ENCODE measurements around the gene A2M.

The A2M gene

GRCh38 chr12:9040484-9041186, 75.1 kb downstream of the A2M start:
- DNase-seq (ENCODE audit: low read depth, low spot score): no peak

GRCh38 chr12:9039397-9039977, 76.2 kb downstream of the A2M start:
- DNase-seq (ENCODE audit: low read depth, low spot score): peak; percentile 7

DNA sequence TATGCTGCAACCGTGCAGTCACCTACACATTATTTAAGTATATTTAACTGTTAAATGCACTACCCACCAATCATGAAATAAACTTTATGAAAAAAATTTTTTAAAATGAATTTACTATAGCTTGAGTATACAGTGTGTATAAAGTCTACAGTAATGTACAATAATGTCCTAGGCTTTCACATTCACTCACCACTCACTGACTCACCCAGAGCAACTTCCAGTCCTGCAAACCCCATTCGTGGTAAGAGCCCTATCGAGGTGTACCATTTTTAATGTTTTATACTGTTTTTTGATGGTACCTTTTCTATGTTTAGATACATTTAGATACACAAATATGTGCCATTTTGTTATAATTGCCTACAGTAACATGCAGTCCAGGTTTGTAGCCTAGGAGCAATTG, 78.3 kb downstream of the A2M start:
- DNase-seq (ENCODE audit: low read depth, low spot score): no peak

DNA sequence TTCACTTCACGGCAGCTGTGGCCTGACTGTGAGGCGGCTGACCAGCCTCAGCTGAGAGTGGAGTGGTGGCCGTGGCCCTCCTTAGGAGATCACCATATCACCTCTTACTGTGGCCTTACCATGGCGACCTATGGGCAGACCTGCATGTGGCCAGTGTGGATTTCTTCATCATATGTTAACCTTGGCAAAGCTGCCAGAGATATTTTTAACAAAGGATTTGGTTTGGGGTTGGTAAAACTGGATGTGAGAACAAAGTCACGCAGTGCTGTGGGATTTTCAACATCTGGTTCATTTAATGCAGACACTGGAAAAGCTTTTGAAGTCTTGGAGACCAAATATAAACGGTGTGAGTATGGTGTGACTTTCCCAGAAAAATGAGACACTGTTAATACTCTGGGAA, 79.5 kb downstream of the A2M start:
- DNase-seq (ENCODE audit: low read depth, low spot score): no peak

DNA sequence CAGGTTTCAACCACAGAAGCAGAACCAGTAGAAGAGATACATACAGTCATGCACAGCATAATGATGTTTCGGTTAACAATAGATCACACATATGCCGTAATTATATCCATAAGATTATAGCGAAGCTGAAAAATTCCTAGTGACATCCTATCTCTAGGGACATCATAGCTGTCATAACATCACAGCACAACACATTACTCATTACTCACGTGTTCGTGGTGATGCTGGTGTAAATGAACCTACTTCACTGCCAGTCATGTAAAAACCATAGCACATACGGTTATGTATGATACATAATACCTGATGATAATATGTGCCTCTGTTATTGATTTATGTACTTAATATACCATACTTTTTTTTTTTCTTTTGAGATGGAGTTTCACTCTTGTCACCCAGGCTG, 81.6 kb downstream of the A2M start:
- DNase-seq (ENCODE audit: low read depth, low spot score): no peak

DNA sequence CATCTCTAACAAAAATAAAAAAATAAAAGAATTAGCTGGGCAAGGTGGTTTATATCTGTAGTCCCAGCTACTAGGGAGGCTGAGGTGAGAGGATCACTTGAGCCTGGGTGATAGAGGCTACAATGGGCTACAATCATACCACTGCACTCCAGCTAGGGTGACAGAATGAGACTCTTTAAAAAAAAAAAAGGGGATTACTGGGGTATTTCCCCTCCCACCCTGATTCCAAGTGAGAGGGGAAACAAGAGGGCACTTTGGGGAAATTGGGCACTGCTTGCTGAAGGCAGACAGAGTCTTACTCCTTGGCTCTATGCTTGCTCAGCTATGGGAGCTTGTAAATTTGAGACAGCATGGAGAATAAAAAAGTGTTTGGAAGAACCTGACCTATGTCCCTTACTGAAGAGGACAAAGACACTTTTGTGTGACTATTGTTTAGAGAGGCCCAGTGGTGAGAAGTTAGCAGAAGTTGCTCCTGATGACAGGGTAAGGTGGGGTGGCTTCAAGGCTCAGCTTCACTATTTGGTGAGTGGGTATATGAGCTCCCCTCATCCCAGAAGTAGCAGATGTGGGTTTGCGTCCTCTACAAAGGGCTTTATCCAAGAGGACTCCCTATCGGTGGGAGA, 82.3 kb downstream of the A2M start:
- no peak for DNase-seq (ENCODE audit: low read depth, low spot score)

DNA sequence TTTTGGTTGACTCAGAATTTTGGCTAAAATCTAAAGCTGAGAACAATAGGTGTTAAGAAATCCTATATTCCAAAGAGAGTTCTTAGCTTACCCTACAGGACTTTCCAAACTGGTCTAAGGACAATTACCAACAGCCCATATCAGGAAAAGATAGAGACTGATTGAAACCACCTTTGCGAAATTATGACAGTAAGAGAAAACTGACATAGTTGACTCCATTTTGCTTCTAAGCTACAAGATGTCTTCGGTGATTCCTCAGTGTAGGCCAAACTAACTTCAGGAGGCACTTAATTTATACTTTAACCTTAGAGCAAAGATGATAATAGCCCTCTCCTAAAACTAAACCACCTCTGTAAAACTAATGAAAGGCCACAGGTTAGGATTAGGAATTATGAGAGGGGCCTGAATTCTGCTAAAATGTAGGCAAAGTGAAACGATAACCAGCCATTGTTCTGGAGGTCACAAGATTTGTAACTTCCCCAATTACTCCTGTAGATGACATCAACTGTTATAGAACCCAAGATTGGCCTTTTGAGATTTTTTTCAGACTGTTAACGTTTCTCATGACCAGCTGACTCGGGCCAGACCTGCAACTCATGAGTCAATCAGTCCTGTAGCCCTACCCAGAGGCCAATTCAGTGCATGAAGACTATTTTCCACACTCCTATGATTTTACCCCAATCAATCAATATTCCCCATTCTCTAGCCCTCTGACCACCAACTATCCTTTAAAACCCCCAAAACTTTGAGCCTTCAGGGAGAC, 83.3 kb downstream of the A2M start:
- DNase-seq (ENCODE audit: low read depth, low spot score): no peak

DNA sequence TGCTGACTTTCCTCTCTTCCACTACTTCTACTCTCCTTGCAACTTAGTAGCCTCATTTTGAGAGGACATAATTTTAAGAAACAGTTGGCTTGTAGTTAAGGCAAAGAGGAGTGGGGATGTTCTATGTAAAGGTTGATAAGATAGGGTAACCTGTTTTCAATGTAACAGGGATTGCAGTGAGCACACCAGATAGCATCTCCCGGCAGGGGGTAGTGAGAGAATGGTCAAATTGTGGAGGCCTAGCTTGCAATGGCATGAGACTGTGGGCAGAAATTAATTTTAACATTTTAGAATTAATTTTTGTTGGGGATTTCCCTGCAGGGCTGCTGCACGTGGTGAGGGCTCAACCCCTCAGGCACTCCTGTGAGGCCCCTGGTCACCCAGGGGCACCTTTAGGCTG, 84.9 kb downstream of the A2M start:
- DNase-seq (ENCODE audit: low read depth, low spot score): no peak

- no peak for DNase-seq (ENCODE audit: low read depth, low spot score)
Measured at GRCh38 chr12:9027161-9028059, 88.3 kb downstream of the A2M start.

GRCh38 chr12:9024512-9024911, 91.2 kb downstream of the A2M start:
- no peak for DNase-seq (ENCODE audit: low read depth, low spot score)

DNA sequence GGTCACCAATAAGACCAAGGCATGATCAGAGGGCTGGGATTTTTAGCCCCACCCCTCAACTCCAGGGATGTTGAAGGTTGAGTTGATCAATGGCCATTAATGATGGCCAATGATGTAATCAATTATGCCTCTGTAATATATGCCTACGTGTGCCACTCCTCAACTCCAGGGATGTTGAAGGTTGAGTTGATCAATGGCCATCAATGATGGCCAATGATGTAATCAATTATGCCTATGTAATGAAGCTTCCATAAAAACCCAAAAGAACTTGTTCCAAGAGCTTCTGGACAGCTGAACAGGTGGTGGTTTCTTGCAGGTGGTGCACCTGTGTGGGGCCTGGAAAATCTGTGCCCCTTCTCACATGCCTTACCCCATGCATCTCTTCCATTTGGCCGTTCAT, 93.1 kb downstream of the A2M start:
- DNase-seq (ENCODE audit: low read depth, low spot score): no peak

Data from smooth muscle cell of the brain vasculature (primary cell).